DMS79 treated with DMSO at 0.1 percent for 48 hours (cell line): ENCODE data around the gene SV2C.
"Not testable (repeated sequence)": the region's sequence is repeated elsewhere in the genome, so short reads cannot be mapped to it uniquely, and the experiment has no call there.

Experiments
- DNase-seq: peaks from one replicate; lab custom pipeline; 2025; lab: John Stamatoyannopoulos, UW

The SV2C gene

GRCh38 chr5:76204191-76204590 lies 121.0 kb downstream of the SV2C start:
- DNase-seq: no peak

- DNase-seq: no peak
Observed at GRCh38 chr5:76204713-76205112, 121.5 kb downstream of the SV2C start.

DNA sequence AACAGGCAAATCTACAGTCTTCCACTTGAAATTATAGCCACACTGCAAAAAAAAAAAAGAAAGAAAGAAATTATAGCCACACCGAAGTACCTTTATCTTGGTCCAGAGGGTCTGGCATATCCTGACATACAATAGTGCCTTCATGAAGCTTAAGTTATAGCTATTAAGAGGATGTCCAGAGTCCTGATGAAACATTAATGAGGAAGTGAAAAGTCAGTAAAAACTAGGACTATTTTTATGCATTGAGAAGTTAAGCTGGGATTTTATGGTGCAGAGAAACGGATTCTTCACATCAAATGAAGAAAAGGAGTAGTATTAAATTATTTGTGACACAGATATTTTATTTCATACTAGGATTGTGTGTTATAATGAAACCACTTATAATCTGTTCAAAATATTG lies 123.9 kb downstream of the SV2C start:
- no peak for DNase-seq

DNA sequence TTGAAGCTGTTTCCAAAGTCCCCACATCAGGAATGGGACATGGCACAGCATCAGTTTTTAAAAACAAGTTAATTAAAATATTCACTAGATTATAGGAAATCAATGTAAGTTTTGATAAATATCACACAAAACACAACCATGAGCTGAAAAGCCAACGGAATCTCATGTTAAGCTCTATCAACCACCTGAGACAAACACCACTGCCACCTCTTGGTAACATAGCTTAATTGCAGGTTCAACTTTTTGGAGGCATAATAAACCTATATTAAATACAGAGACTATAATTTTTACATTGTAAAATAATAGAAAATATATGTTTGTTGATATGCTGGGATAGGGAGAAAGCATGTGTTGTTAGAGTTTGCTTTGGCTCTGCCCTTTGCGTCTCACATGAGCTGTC lies 126.1 kb downstream of the SV2C start:
- no peak for DNase-seq

GRCh38 chr5:76210946-76211345 lies 127.8 kb downstream of the SV2C start:
- no peak for DNase-seq

DNA sequence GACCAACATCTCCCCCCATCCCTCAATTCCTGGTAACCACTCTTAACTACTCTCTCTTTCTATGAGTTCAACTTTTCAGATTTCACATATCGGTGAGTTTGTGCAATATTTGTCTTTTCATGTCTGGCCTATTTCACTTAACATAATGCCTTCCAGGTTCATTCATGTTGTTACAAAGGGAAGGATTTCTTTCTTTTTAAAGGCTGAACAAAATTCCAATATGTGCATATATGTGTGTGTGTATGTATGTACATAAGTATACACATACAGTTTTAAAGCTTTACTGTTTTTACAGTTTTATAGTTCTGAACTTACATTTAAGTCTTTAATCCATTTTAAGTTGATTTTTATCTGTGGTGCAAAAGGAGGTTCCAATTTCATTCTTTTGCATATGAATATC lies 130.7 kb downstream of the SV2C start:
- no peak for DNase-seq

DNA sequence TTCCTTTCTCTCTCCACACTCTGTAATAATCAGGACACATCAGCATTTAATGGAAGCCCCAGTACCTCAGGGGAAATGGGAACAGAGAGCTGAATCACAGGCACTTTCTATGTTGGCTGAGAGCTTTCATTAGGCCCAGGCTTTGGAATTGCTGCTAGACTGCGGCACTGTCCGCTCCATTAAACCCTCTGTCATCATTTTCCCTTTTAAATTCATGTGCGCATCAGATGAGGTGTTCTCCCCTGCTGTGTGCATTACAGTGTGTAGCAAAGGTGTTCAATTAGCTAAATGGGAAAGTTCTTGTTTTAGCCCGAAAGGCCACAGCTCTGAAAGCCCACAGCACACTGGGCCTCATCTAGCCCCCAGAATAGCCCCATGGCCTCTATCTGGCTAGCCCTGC lies 133.6 kb downstream of the SV2C start:
- DNase-seq: no peak

GRCh38 chr5:76219636-76220035 lies 136.5 kb downstream of the SV2C start:
- no peak for DNase-seq

- no peak for DNase-seq
Observed at GRCh38 chr5:76221311-76221710, 138.1 kb downstream of the SV2C start.

DNA sequence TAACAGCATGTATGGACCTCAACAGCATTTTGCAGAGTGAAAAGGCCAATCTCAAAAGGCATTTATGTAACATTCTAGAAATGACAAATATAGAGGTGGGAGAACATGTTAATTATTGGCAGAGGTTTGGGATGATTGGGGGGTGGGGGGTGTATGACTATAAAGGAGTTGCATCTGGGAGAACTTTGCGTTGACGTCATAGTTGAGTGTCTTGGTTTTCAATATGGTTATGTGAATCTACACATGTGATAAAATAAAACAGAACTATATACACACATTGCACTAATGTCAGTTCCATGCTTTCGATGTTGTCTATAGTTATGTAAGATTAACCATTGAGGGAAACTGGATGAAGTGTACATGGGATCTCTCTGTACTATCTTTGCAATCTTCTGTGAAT lies 139.1 kb downstream of the SV2C start:
- no peak for DNase-seq

- no peak for DNase-seq
Observed at GRCh38 chr5:76223696-76224095, 140.5 kb downstream of the SV2C start.

GRCh38 chr5:76224898-76225297 lies 141.7 kb downstream of the SV2C start:
- no peak for DNase-seq

DNA sequence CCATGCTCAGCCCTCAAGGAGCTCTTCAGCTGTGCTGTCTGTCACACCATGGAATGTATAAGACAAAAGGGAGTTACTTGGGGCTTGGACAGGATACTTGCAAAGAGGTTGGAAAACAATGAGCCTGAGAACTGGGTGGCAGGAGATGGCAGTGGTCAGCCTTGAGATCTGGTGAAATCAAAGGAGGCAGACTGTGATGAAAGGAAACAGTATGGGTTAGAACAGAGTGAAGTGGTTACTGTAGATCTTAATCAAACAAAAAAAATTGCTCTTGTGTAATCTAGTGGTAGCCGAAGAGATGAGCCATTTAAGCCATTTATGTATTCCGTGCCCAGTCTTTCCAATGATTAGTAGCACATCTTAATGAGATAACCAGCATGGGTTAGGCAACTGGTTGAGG lies 142.2 kb downstream of the SV2C start:
- no peak for DNase-seq

GRCh38 chr5:76229900-76230299 lies 146.7 kb downstream of the SV2C start:
- DNase-seq: no peak

DNA sequence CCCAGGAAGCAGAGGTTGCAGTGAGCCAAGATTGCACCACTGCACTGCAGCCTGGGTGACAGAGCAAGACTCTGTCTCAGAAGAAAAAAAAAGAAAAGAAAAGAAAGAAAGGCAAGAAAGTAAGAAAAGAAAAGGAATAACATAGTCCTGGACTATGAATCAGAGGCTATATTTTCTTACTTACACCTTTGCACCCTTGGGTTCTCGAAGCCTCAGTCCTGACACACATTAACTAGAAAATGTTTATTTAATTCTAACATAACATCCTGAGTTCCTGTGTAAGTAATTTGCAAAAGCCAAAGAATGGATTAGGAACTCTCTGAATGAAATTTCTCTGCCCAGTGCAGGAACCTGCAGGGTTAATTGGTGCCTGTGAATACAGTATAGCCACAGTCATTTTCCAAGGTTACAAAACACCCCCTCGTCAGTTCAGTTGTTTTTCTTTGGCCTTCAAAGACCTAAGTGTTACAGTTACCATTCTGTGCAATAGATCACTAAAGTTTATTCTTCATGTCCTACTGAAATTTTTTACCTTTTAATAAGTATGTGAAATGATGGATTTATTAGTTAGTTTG lies 147.6 kb downstream of the SV2C start:
- DNase-seq: no peak

- DNase-seq: no peak
Observed at GRCh38 chr5:76234665-76235064, 151.5 kb downstream of the SV2C start.

- no peak for DNase-seq
Observed at GRCh38 chr5:76236684-76237083, 153.5 kb downstream of the SV2C start.

DNA sequence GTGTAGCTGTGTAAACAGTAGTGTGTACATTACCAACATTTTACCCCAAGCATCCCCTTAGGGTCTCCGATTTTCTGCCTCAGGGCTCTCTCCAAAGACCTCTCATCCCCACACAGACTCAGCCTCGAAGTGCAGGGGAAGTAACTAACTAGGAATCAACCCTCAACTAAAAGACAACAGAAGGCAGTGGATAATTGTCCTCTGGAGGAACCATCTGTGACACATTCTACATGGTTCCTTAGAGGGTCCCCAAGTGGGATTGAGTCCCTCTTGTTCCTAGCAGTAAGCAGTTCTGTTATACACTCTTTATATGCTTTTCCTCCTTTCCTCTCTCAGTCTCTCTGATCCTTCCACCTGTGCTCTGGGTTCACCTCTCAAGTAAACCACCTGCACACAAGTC lies 157.2 kb downstream of the SV2C start:
- DNase-seq: no peak

DNA sequence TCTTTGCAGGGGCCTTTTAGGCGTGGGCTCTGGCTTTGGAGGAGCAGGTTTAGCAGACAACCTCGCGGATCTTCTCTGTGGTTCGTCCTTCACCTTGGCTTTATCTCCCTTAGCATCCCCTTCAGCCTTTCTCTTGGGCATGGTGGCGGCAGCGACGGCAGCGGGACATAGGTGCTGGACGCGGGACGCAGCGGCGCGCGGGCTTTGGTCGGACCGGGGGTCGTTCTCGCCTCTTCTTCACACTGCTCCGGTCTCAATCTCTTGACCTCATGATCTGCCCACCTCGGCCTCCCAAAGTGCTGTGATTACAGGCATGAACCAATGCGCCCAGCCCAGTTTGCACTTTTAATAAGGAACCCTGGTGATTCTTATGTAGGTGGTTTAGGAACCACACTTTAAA lies 159.0 kb downstream of the SV2C start:
- not testable (repeated sequence) for DNase-seq

GRCh38 chr5:76245590-76245989 lies 162.4 kb downstream of the SV2C start:
- no peak for DNase-seq

DNA sequence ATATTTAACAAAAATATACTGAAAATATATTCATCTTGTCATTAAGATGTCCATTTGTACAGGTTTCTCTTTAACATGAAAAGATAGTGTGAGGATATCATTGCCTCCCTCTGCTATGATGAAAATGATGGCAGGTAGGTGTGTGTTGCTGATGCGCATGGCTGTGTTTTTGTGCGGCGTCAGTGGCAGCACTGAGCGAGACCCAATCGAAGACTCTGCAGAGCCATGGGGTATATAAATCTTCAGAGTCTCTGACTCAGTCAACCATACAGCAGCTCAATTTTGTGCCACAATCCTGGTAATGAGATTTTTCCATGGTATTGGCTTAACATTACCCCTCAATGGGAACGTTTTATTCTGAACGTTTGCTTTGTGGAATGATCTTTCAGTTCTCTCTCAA lies 166.4 kb downstream of the SV2C start:
- DNase-seq: no peak

GRCh38 chr5:76250463-76250862 lies 167.3 kb downstream of the SV2C start:
- no peak for DNase-seq

DNA sequence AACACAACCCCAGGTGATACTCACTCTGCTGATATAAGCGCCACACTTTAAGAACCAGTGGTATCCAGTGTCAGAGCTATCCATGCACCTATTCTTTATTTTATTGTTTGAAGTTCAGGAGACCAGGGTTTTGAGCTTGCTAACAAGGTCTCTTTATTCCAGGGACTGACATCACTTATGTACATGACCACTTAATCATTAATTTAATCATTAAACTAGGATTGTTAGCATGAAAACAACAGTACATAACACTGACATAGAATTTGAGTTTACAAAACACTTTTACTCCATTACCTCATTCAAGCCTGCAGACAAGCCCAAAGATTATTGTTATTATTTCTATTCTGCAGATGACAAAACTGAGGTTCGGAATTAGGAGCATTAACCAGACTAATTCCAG lies 168.5 kb downstream of the SV2C start:
- no peak for DNase-seq

DNA sequence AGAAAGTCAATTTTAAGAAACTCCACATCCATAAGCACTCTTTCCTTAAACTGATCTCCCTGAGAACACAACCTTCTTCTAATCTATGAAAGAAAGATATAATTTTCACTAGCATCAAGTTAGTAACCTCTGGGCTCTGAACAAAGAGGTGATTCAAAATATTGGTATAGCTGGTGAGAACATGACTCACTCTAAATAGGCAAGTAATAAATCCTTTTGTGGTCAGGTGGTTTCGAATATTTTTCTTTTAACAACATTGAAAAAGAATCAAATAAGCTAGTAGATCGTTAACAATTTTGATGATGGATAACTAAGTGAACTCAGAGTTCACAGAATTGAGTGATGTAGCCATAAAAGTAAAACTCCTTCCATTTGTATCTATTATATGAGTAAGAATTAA lies 169.3 kb downstream of the SV2C start:
- DNase-seq: no peak
